ENCODE data around the gene RHOT1.
"Not testable (repeated sequence)": the region's sequence is repeated elsewhere in the genome, so short reads cannot be mapped to it uniquely, and the experiment has no call there.

The RHOT1 gene

GRCh38 chr17:32123782-32124181 lies 18.5 kb upstream of the RHOT1 start:
- no peak for DNase-seq (ENCODE audit: low read depth in 1 of 2, low spot score in 1 of 2)

GRCh38 chr17:32124985-32125847 lies 17.1 kb upstream of the RHOT1 start:
- DNase-seq (ENCODE audit: low read depth in 1 of 2, low spot score in 1 of 2), result no peak

GRCh38 chr17:32125848-32126153 lies 16.5 kb upstream of the RHOT1 start:
- DNase-seq (ENCODE audit: low read depth in 1 of 2, low spot score in 1 of 2), result no peak

GRCh38 chr17:32126325-32126724 lies 16.0 kb upstream of the RHOT1 start:
- DNase-seq (ENCODE audit: low read depth in 1 of 2, low spot score in 1 of 2), result no peak

GRCh38 chr17:32126746-32127145 lies 15.6 kb upstream of the RHOT1 start:
- no peak for DNase-seq (ENCODE audit: low read depth in 1 of 2, low spot score in 1 of 2)

- peak; percentile 57 to 58 for DNase-seq (ENCODE audit: low read depth in 1 of 2, low spot score in 1 of 2)
Measured at GRCh38 chr17:32127158-32127897, 15.0 kb upstream of the RHOT1 start.

- not testable (repeated sequence) for DNase-seq (ENCODE audit: low read depth in 1 of 2, low spot score in 1 of 2)
Measured at GRCh38 chr17:32128470-32128869, 13.8 kb upstream of the RHOT1 start.

- peak in 1 of 2 donors; percentile 5 for DNase-seq (ENCODE audit: low read depth in 1 of 2, low spot score in 1 of 2)
Measured at GRCh38 chr17:32135497-32136117, 6.7 kb upstream of the RHOT1 start.

- DNase-seq (ENCODE audit: low read depth in 1 of 2, low spot score in 1 of 2), result no peak
Measured at GRCh38 chr17:32136856-32137255, 5.4 kb upstream of the RHOT1 start.

GRCh38 chr17:32139504-32139903 lies 2.8 kb upstream of the RHOT1 start:
- DNase-seq (ENCODE audit: low read depth in 1 of 2, low spot score in 1 of 2), result not testable (repeated sequence)

- DNase-seq (ENCODE audit: low read depth in 1 of 2, low spot score in 1 of 2), result no peak
Measured at GRCh38 chr17:32141258-32141657, 1.0 kb upstream of the RHOT1 start.

- no peak for DNase-seq (ENCODE audit: low read depth in 1 of 2, low spot score in 1 of 2)
Measured at GRCh38 chr17:32141679-32142037, 644 bp upstream of the RHOT1 start.

GRCh38 chr17:32142857-32143526 lies 690 bp downstream of the RHOT1 start:
- no peak for DNase-seq (ENCODE audit: low read depth in 1 of 2, low spot score in 1 of 2)

- DNase-seq (ENCODE audit: low read depth in 1 of 2, low spot score in 1 of 2), result no peak
Measured at GRCh38 chr17:32143527-32143870, 1.2 kb downstream of the RHOT1 start.

GRCh38 chr17:32144442-32144841 lies 2.1 kb downstream of the RHOT1 start:
- DNase-seq (ENCODE audit: low read depth in 1 of 2, low spot score in 1 of 2), result not testable (repeated sequence)

- no peak for DNase-seq (ENCODE audit: low read depth in 1 of 2, low spot score in 1 of 2)
Measured at GRCh38 chr17:32148351-32148750, 6.0 kb downstream of the RHOT1 start.

- no peak for DNase-seq (ENCODE audit: low read depth in 1 of 2, low spot score in 1 of 2)
Measured at GRCh38 chr17:32150358-32150757, 8.1 kb downstream of the RHOT1 start.

GRCh38 chr17:32152130-32152529 lies 9.8 kb downstream of the RHOT1 start:
- no peak for DNase-seq (ENCODE audit: low read depth in 1 of 2, low spot score in 1 of 2)

- no peak for DNase-seq (ENCODE audit: low read depth in 1 of 2, low spot score in 1 of 2)
Measured at GRCh38 chr17:32155896-32156295, 13.6 kb downstream of the RHOT1 start.

- no peak for DNase-seq (ENCODE audit: low read depth in 1 of 2, low spot score in 1 of 2)
Measured at GRCh38 chr17:32156656-32157055, 14.4 kb downstream of the RHOT1 start.

GRCh38 chr17:32157225-32157624 lies 14.9 kb downstream of the RHOT1 start:
- DNase-seq (ENCODE audit: low read depth in 1 of 2, low spot score in 1 of 2), result no peak

Data from stimulated activated CD4-positive, alpha-beta T cell treated with anti-CD3 and anti-CD28 coated beads, Interleukin-15, amount 100 ng/mL, for 1 hour (primary cell).